Activated T-cell treated with anti-CD3 and anti-CD28 coated beads for 1 hour (primary cell): ENCODE results near the gene SCAPER.
"Not testable (repeated sequence)": the region's sequence is repeated elsewhere in the genome, so short reads cannot be mapped to it uniquely, and the experiment has no call there.

Source experiments
- DNase-seq: peaks from one replicate; pipeline ENCODE4 v3.0.0-alpha.2; 2020; ENCODE audit warnings: low read depth

The SCAPER gene

GRCh38 chr15:76572983-76573314, 332.2 kb downstream of the SCAPER start:
- DNase-seq = no peak

GRCh38 chr15:76566276-76566675, 338.9 kb downstream of the SCAPER start:
- DNase-seq = no peak

- DNase-seq = no peak
Measured at GRCh38 chr15:76565366-76565765, 339.8 kb downstream of the SCAPER start.

GRCh38 chr15:76555247-76555646, 349.9 kb downstream of the SCAPER start:
- no peak for DNase-seq

- DNase-seq = no peak
Measured at GRCh38 chr15:76553564-76553963, 351.6 kb downstream of the SCAPER start.

GRCh38 chr15:76553102-76553501, 352.0 kb downstream of the SCAPER start:
- DNase-seq = no peak

- DNase-seq = no peak
Measured at GRCh38 chr15:76546805-76547204, 358.3 kb downstream of the SCAPER start.

- no peak for DNase-seq
Measured at GRCh38 chr15:76533995-76534394, 371.1 kb downstream of the SCAPER start.

GRCh38 chr15:76533060-76533820, 371.9 kb downstream of the SCAPER start:
- DNase-seq = no peak

- no peak for DNase-seq
Measured at GRCh38 chr15:76529911-76530310, 375.2 kb downstream of the SCAPER start.

GRCh38 chr15:76526111-76526510, 379.0 kb downstream of the SCAPER start:
- DNase-seq = no peak

- no peak for DNase-seq
Measured at GRCh38 chr15:76517910-76518309, 387.2 kb downstream of the SCAPER start.

- no peak for DNase-seq
Measured at GRCh38 chr15:76514282-76514681, 390.9 kb downstream of the SCAPER start.

GRCh38 chr15:76512971-76513370, 392.2 kb downstream of the SCAPER start:
- DNase-seq = no peak

GRCh38 chr15:76510663-76511062, 394.5 kb downstream of the SCAPER start:
- not testable (repeated sequence) for DNase-seq

- DNase-seq = no peak
Measured at GRCh38 chr15:76503804-76504203, 401.3 kb downstream of the SCAPER start.

- DNase-seq = no peak
Measured at GRCh38 chr15:76503121-76503520, 402.0 kb downstream of the SCAPER start.

GRCh38 chr15:76502678-76503077, 402.5 kb downstream of the SCAPER start:
- DNase-seq = no peak

GRCh38 chr15:76502185-76502584, 403.0 kb downstream of the SCAPER start:
- DNase-seq = not testable (repeated sequence)

- DNase-seq = no peak
Measured at GRCh38 chr15:76501726-76502125, 403.4 kb downstream of the SCAPER start.

- DNase-seq = no peak
Measured at GRCh38 chr15:76501011-76501410, 404.1 kb downstream of the SCAPER start.

GRCh38 chr15:76495487-76495886, 409.7 kb downstream of the SCAPER start:
- no peak for DNase-seq

GRCh38 chr15:76492538-76492937, 412.6 kb downstream of the SCAPER start:
- no peak for DNase-seq

- no peak for DNase-seq
Measured at GRCh38 chr15:76483752-76484151, 421.4 kb downstream of the SCAPER start.
